PC-9 (cell line): ENCODE measurements around the gene VGLL3. TPM values are rescaled to one million over a fixed set of nuclear protein-coding genes. Genes with fewer than 3 reads are reported as not detected.

Source experiments
- BruUV-seq: library from RNA; stranded (reverse); fragments of 400-500 nt; replicated peaks from 2 replicates; lab custom pipeline; 2021; lab: Mats Ljungman, UMichigan
- CTCF ChIA-PET: fragments of 300-600 bp; sonication (Branson Sonifier 250); formaldehyde crosslinking; loops from one replicate; lab custom pipeline; 2022; ENCODE audit warnings: antibody characterized with exemption; lab: Charles Lee
- POLR2A ChIA-PET: fragments of 300-600 bp; sonication (Branson Sonifier 250); formaldehyde crosslinking; loops from one replicate; lab custom pipeline; 2022; ENCODE audit warnings: antibody characterized with exemption; ENCODE audit not compliant: unreplicated experiment; lab: Charles Lee
- DNase-seq, 2 experiments: peaks; one replicate each; pipeline versions ENCODE4 v3.0.0 to v3.0.0-alpha.2; 2015 to 2022; ENCODE audit warnings: mixed read lengths in 1 of 2
- H2AFZ ChIP-seq: fragments of 200-600 bp; sonication (generic); 2 replicates; pipeline ENCODE4 v1.8.1; 2017; ENCODE audit warnings: antibody characterized with exemption
- H3F3A ChIP-seq: fragments of 200-600 bp; sonication (generic); 2 replicates; pipeline ENCODE4 v1.8.1; 2017; ENCODE audit warnings: antibody characterized with exemption, mild to moderate bottlenecking, low read depth; ENCODE audit not compliant: insufficient read depth
- H3K27ac ChIP-seq: fragments of 200-600 bp; sonication (generic); 2 replicates; pipeline ENCODE4 v1.6.1; 2016; ENCODE audit warnings: mixed run types
- H3K27me3 ChIP-seq: fragments of 200-600 bp; sonication (generic); 2 replicates; pipeline ENCODE4 v1.6.1; 2016; ENCODE audit warnings: low read depth, mixed run types; ENCODE audit not compliant: insufficient read depth
- H3K36me3 ChIP-seq: fragments of 200-600 bp; sonication (generic); 2 replicates; pipeline ENCODE4 v1.6.1; 2016; ENCODE audit warnings: low read depth, mixed run types
- H3K4me1 ChIP-seq: fragments of 200-600 bp; sonication (generic); replicated peaks from 2 replicates; pipeline ENCODE4 v1.6.1; 2016; ENCODE audit warnings: mixed run types; ENCODE audit not compliant: insufficient read depth
- H3K4me2 ChIP-seq: fragments of 200-600 bp; sonication (generic); 2 replicates; pipeline ENCODE4 v1.6.1; 2017; ENCODE audit warnings: mixed run types
- H3K4me3 ChIP-seq: fragments of 200-600 bp; sonication (generic); 2 replicates; pipeline ENCODE4 v1.6.1; 2016; ENCODE audit warnings: mixed run types
- H3K79me2 ChIP-seq: fragments of 200-600 bp; sonication (generic); 2 replicates; pipeline ENCODE4 v1.6.1; 2017; ENCODE audit warnings: low read depth, mixed run types
- H3K9me2 ChIP-seq: fragments of 200-600 bp; sonication (generic); 2 replicates; pipeline ENCODE4 v1.8.1; 2017; ENCODE audit warnings: mild to moderate bottlenecking; ENCODE audit not compliant: insufficient read depth
- H3K9me3 ChIP-seq: fragments of 200-600 bp; sonication (generic); 2 replicates; pipeline ENCODE4 v1.8.1; 2016; ENCODE audit warnings: low read depth; ENCODE audit not compliant: insufficient read depth
- H4K20me1 ChIP-seq: fragments of 200-600 bp; sonication (generic); 2 replicates; pipeline ENCODE4 v1.8.1; 2017; ENCODE audit not compliant: insufficient read depth
- EZH2 ChIP-seq: fragments of 200-600 bp; sonication (generic); IDR thresholded peaks from 2 replicates; pipeline ENCODE4 v1.8.0; 2017; ENCODE audit warnings: antibody characterized with exemption, low read depth
- intact Hi-C: fragments of 100-400 bp; cut with micrococcal nuclease; formaldehyde crosslinking; loops from one replicate; pipeline ENCODE4 v1.10.0; 2022; ENCODE audit not compliant: unreplicated experiment
- total RNA-seq: library from RNA; stranded (reverse); gene quantifications from 2 replicates; pipeline ENCODE4 v1.2.3, GENCODE V29; 2021
- TF ChIP-seq, protein P1 (sequence below): fragments of 200-600 bp; sonication (generic); conservative IDR thresholded peaks from 2 replicates; pipeline ENCODE4 v1.6.1; 2017; ENCODE audit warnings: mixed run types, antibody characterized with exemption, mild to moderate bottlenecking, moderate library complexity

The VGLL3 gene
- total RNA-seq, 1 experiment from 2014 or later = 26.8 TPM

DNA sequence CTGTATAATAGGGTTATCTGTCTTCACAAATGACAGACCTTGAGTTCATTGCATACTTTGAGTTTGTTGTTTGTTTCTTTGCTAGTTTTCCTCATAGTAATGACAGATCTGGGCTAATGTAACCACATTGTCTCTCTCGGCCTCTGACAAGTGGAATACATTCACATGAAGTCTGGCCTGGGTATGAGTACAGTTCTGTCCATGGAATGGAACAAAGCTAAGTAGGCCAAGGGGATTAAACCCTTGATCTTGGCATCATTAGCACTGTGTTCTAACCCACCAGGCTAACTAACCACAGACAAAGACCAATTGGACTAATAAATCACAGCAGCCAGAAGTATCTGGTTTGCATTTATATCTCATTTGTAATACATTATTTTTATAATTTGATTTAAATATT is 7.6 kb upstream of the VGLL3 start:
- Histone ChIP-seq H3K4me2 (no peak overlapping the region), H4K20me1 (no peaks in the 10 kb centered on the region), H3K9me3 (peaks cover 7% of the 10 kb centered on the region), H3K27ac (no peak overlapping the region), H3K4me3 (no peak overlapping the region), H3K4me1 (peaks cover 44% of the 10 kb centered on the region), H3K9me2 (no peaks in the 10 kb centered on the region), H3K79me2 (no peaks in the 10 kb centered on the region), H2AFZ (no peak overlapping the region), H3K27me3 (no peaks in the 10 kb centered on the region), H3K36me3 (no peaks in the 10 kb centered on the region), H3F3A (peaks cover 6% of the 10 kb centered on the region; the same call in 1 of the 2 replicates)
- intact Hi-C loops = no loop called here
- no TSS peak for BruUV-seq
- no peak for DNase-seq
- ChIA-PET CTCF (interaction anchor here (0.6 kb wide), 1 partner anchor 78 kb away, joined by 3 read pairs; no protein-coding TSS in a partner anchor), POLR2A (no interaction called here)
- TF ChIP-seq, protein P1, sequence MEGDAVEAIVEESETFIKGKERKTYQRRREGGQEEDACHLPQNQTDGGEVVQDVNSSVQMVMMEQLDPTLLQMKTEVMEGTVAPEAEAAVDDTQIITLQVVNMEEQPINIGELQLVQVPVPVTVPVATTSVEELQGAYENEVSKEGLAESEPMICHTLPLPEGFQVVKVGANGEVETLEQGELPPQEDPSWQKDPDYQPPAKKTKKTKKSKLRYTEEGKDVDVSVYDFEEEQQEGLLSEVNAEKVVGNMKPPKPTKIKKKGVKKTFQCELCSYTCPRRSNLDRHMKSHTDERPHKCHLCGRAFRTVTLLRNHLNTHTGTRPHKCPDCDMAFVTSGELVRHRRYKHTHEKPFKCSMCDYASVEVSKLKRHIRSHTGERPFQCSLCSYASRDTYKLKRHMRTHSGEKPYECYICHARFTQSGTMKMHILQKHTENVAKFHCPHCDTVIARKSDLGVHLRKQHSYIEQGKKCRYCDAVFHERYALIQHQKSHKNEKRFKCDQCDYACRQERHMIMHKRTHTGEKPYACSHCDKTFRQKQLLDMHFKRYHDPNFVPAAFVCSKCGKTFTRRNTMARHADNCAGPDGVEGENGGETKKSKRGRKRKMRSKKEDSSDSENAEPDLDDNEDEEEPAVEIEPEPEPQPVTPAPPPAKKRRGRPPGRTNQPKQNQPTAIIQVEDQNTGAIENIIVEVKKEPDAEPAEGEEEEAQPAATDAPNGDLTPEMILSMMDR = no peak
- no peak for TF ChIP-seq EZH2

DNA sequence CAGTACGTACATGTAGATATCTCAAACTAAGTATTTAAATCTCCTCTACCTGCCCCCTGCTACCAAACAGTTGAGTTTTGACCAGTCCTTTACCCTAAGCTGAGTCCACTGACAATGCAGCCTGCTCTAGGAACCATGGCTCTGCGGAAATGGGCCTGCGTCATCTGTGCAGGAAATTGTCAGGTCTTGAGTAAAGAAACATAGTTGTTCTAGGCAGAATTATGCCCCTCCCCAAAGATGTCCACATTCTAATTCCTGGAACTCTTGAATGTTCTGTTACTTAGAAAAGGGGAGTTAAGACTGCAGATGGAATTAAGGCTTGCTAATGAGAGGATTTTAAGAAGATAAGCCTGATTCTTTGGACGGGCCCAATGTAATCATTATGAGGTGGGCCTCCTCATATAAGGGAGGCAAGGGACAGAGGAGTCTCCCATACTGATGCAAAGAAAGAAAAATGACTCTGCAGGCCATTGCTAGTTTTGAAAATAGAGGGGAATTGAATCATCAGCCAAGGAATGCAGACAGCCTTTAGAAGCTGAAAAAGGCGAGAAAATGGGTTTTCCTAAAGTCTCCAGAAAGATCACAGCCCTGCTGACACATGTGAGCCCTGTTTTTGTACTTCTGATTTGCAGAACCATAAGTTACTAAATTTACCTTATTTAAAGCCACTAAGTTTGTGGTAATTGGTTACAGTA is 5.5 kb upstream of the VGLL3 start:
- Histone ChIP-seq H4K20me1 (no peaks in the 10 kb centered on the region), H2AFZ (no peak overlapping the region), H3K9me2 (no peaks in the 10 kb centered on the region), H3K79me2 (no peaks in the 10 kb centered on the region), H3K9me3 (peaks cover 7% of the 10 kb centered on the region), H3K4me1 (peaks cover 40% of the 10 kb centered on the region), H3F3A (0 out of 2 replicates have a peak, but pooled peaks cover 10% of the 10 kb centered on the region), H3K4me3 (no peak overlapping the region), H3K4me2 (no peak overlapping the region; the same call in 1 of the 2 replicates), H3K27me3 (no peaks in the 10 kb centered on the region), H3K27ac (no peak overlapping the region), H3K36me3 (no peaks in the 10 kb centered on the region)
- DNase-seq = no peak
- ChIA-PET POLR2A (interaction anchor here (0.7 kb wide), 1 partner anchor 80 kb away, joined by 9 read pairs; no protein-coding TSS in a partner anchor), CTCF (no interaction called here)
- TF ChIP-seq, protein P1 = no peak
- TF ChIP-seq EZH2 = no peak
- intact Hi-C loops = no loop called here
- BruUV-seq = no TSS peak

DNA sequence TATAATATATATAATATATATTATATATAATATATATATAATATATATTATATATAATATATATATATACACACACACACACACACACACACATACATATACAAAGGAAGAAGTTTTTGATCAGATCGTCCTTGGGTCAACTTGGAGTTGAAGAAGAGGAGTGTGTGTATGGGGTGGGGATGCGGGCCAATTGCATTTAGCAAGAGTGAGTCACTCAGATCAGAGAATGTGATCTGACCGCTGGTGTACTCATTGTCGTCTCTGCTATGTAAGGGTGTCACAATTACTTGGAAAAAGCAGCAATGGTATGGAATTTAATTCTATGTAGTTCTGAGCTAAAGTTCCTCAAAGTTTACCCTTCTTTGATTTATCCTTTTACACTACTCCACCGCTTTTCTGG is 4.6 kb upstream of the VGLL3 start:
- no TSS peak for BruUV-seq
- Histone ChIP-seq H3K9me2 (no peaks in the 10 kb centered on the region), H3K27ac (peak overlapping the region; percentile 41), H2AFZ (peak overlapping the region; percentile 70; the same call in 1 of the 2 replicates), H3F3A (0 out of 2 replicates have a peak, but pooled peaks cover 10% of the 10 kb centered on the region), H3K9me3 (peaks cover 7% of the 10 kb centered on the region), H3K27me3 (no peaks in the 10 kb centered on the region), H4K20me1 (no peaks in the 10 kb centered on the region), H3K4me1 (peaks cover 40% of the 10 kb centered on the region), H3K4me3 (no peak overlapping the region), H3K36me3 (no peaks in the 10 kb centered on the region), H3K79me2 (no peaks in the 10 kb centered on the region), H3K4me2 (peak overlapping the region; percentile 45; the same call in 1 of the 2 replicates)
- no peak for TF ChIP-seq EZH2
- TF ChIP-seq, protein P1 = no peak
- POLR2A ChIA-PET = interaction anchor here (0.7 kb wide), 1 partner anchor 84 kb away, joined by 4 read pairs; no protein-coding TSS in a partner anchor
- intact Hi-C loops = no loop called here
- DNase-seq = peak; percentile 44 to 79
- CTCF ChIA-PET = no interaction called here
